ENCODE results near the gene CCDC149.

DNA sequence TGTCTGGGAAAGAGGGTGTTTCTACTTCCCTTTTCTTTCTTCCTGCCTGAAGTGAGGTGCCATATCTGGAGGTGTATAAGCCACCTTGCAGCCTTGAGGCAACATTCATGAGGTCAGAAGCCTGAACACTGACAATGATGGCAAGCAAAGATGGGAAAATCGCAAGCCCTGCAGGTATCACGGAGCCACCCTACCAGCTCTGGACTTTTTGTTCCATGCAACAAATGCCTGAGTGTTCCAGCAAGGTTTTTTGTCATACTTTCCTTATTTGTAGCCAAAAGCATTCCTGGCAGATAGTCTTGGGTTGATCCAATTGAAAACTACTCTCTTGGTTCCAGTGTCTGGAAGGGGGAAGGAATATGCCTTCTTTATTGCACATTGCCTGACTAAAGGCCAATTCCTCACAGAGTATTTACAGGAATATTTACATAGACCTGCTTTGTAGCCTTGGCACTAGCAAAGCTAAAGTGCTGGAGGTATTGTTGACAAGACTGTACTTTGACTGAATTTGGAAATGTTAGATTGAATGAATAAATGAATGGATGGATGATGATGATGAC is 131.8 kb downstream of the CCDC149 start:
- no peak for TF ChIP-seq POLR2A (IDR thresholded peaks at IDR 0.05)
- TF ChIP-seq, protein P1, sequence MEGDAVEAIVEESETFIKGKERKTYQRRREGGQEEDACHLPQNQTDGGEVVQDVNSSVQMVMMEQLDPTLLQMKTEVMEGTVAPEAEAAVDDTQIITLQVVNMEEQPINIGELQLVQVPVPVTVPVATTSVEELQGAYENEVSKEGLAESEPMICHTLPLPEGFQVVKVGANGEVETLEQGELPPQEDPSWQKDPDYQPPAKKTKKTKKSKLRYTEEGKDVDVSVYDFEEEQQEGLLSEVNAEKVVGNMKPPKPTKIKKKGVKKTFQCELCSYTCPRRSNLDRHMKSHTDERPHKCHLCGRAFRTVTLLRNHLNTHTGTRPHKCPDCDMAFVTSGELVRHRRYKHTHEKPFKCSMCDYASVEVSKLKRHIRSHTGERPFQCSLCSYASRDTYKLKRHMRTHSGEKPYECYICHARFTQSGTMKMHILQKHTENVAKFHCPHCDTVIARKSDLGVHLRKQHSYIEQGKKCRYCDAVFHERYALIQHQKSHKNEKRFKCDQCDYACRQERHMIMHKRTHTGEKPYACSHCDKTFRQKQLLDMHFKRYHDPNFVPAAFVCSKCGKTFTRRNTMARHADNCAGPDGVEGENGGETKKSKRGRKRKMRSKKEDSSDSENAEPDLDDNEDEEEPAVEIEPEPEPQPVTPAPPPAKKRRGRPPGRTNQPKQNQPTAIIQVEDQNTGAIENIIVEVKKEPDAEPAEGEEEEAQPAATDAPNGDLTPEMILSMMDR (IDR thresholded peaks at IDR 0.05 in 4 of 5, conservative IDR thresholded peaks at IDR 0.05 in 1 of 5), result no peak
